ENCODE results near the gene PTPRD.

GRCh38 chr9:9996259-9996658, 616.5 kb downstream of the PTPRD start:
- TF ChIP-seq CTCF (tag by site-specific recombination; IDR thresholded peaks at IDR 0.05) (no peak), YY2 (tag by site-specific recombination; IDR thresholded peaks at IDR 0.05) (no peak), ZSCAN18 (tag by site-specific recombination; IDR thresholded peaks at IDR 0.05) (no peak), ZNF280C (tag by site-specific recombination; IDR thresholded peaks at IDR 0.05) (no peak), ZNF248 (tag by site-specific recombination; IDR thresholded peaks at IDR 0.05) (no peak), ZNF624 (tag by site-specific recombination; IDR thresholded peaks at IDR 0.05) (no peak), ELK4 (IDR thresholded peaks at IDR 0.05; ENCODE audit: borderline replicate concordance, low read depth, low read length) (no peak), ATF2 (tag by site-specific recombination; IDR thresholded peaks at IDR 0.05; ENCODE audit: low read depth) (no peak), ZNF791 (tag by site-specific recombination; IDR thresholded peaks at IDR 0.05) (no peak), ZNF549 (tag by site-specific recombination; IDR thresholded peaks at IDR 0.05) (no peak)
